BJ (cell line): ENCODE results near the gene TACC2. TPM values are rescaled to one million over a fixed set of nuclear protein-coding genes. Genes with fewer than 3 reads are reported as not detected.

Experiments
- CTCF ChIA-PET: fragments of 350-600 bp; formaldehyde crosslinking; extraction: SDS; loops from one replicate; lab custom pipeline; 2021; ENCODE audit warnings: antibody characterized with exemption, inconsistent platforms; lab: Yijun Ruan, JAX
- POLR2A ChIA-PET: fragments of 300-600 bp; sonication (Branson Sonifier 250); formaldehyde crosslinking; extraction: SDS; loops from one replicate; lab custom pipeline; 2021; ENCODE audit warnings: antibody characterized with exemption; lab: Charles Lee
- DNase-seq: peaks from one replicate; pipeline ENCODE4 v3.0.0-alpha.2; 2011; ENCODE audit warnings: low read depth
- H3K27me3 ChIP-seq: 2 replicates; pipeline ENCODE4 v1.6.0; 2011; ENCODE audit warnings: low read length; ENCODE audit not compliant: control insufficient read depth, insufficient read depth
- H3K36me3 ChIP-seq: 2 replicates; pipeline ENCODE4 v1.5.1; 2011; ENCODE audit warnings: low read length; ENCODE audit not compliant: control insufficient read depth, insufficient read depth
- H3K4me3 ChIP-seq: 2 replicates; pipeline ENCODE4 v1.5.1; 2011; ENCODE audit warnings: low read depth, mild to moderate bottlenecking, control low read depth, low read length
- CTCF ChIP-seq: IDR thresholded peaks from 2 replicates; pipeline ENCODE4 v1.5.1; 2011; ENCODE audit warnings: low read depth, mild to moderate bottlenecking, control low read depth, inconsistent platforms, low read length, moderate library complexity; ENCODE audit not compliant: insufficient read depth
- polyA plus RNA-seq: library from polyadenylated mRNA; depleted of rRNA; stranded (reverse); fragments of >200 nt; gene quantifications from 2 replicates; pipeline ENCODE4 v1.2.3, GENCODE V29; 2011

TACC2 gene
- polyA plus RNA-seq, 1 experiment: 10.4 TPM

GRCh38 chr10:122123186-122123585 is 134.2 kb downstream of the TACC2 start:
- POLR2A ChIA-PET: no interaction called here

GRCh38 chr10:122124342-122124741 is 135.4 kb downstream of the TACC2 start:
- no peak overlapping the region for H3K4me3 ChIP-seq
- no peaks in the 10 kb centered on the region for H3K36me3 ChIP-seq
- no peak for DNase-seq
- H3K27me3 ChIP-seq: no peaks in the 10 kb centered on the region
- no peak for TF ChIP-seq CTCF
- POLR2A ChIA-PET: no interaction called here
- CTCF ChIA-PET: no interaction called here

More at GRCh38 chr10:122123186-122123585, 134.2 kb downstream of the TACC2 start:
- Histone ChIP-seq H3K4me3 (no peak overlapping the region), H3K27me3 (no peaks in the 10 kb centered on the region), H3K36me3 (no peaks in the 10 kb centered on the region)
- CTCF ChIA-PET: interaction anchor here (1.6 kb wide), 1 partner anchor 20 kb away, joined by 6 read pairs; no protein-coding TSS in a partner anchor
- DNase-seq: no peak
- TF ChIP-seq CTCF: no peak

GRCh38 chr10:122124808-122125207 is 135.8 kb downstream of the TACC2 start:
- Histone ChIP-seq H3K27me3 (no peaks in the 10 kb centered on the region), H3K4me3 (no peak overlapping the region), H3K36me3 (no peaks in the 10 kb centered on the region)
- CTCF ChIA-PET: no interaction called here
- TF ChIP-seq CTCF: no peak
- DNase-seq: no peak
- POLR2A ChIA-PET: no interaction called here

- peak; percentile 71 for DNase-seq
- H3K4me3 ChIP-seq: no peak overlapping the region
- TF ChIP-seq CTCF: no peak
- no peaks in the 10 kb centered on the region for H3K36me3 ChIP-seq
- no peaks in the 10 kb centered on the region for H3K27me3 ChIP-seq
- POLR2A ChIA-PET: no interaction called here
- CTCF ChIA-PET: interaction anchor here (0.6 to 2.1 kb wide), 5 partner anchors 11 to 141 kb away, joined by 3 to 6 read pairs (median 3); no protein-coding TSS in a partner anchor
These were observed 138.0 kb downstream of the TACC2 start for GRCh38 chr10:122126763-122127659.

- no peak for TF ChIP-seq CTCF
- ChIA-PET POLR2A (no interaction called here), CTCF (interaction anchor here (0.6 to 2.1 kb wide), 5 partner anchors 12 to 140 kb away, joined by 3 to 6 read pairs (median 3); no protein-coding TSS in a partner anchor)
- Histone ChIP-seq H3K4me3 (no peak overlapping the region), H3K27me3 (no peaks in the 10 kb centered on the region), H3K36me3 (no peaks in the 10 kb centered on the region)
- no peak for DNase-seq
These were observed 139.0 kb downstream of the TACC2 start for GRCh38 chr10:122127943-122128342.
